ENCODE data around the gene KCNK6. TPM values are rescaled to one million over a fixed set of nuclear protein-coding genes. Genes with fewer than 3 reads are reported as not detected.

The KCNK6 gene
- 4.6 TPM for polyA plus RNA-seq (2013, experiment 1 of 2; ENCODE audit: insufficient read length)
- polyA plus RNA-seq (2013, experiment 2 of 2; ENCODE audit: insufficient read length), result 5.1 TPM

DNA sequence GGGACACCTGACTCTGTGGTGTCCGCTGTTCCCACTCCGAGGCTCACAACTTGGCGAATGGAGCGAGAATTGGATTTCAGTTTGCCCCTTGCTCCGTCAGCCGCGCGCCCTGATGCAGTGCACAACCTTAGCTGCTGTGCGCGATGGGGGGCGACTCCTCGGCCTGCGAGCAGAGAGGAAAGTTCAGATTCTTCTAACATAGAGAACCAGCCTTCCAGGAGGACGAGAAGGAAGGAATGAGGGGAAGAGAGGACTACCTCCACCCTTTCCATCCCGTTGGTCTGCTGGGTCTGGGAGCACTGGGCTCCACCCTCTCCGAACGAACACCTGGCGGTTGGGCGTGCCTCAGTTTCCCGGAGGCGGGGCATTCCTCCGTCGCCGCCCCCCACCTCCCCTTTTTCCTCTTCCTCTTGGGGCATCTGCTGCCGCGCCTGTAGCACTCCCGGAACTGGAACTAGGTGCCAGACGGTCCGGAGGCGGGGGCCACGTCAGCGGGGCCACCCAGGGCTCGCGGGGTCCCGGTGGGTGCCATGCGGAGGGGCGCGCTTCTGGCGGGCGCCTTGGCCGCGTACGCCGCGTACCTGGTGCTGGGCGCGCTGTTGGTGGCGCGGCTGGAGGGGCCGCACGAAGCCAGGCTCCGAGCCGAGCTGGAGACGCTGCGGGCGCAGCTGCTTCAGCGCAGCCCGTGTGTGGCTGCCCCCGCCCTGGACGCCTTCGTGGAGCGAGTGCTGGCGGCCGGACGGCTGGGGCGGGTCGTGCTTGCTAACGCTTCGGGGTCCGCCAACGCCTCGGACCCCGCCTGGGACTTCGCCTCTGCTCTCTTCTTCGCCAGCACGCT, at the start of gene KCNK6:
KCNK6 (plus strand) TSS at position 425 of the 838 bp plus-strand sequence; CDS start at position 531, 106 bp downstream.
- DNase-seq, result peak; percentile 24

DNA sequence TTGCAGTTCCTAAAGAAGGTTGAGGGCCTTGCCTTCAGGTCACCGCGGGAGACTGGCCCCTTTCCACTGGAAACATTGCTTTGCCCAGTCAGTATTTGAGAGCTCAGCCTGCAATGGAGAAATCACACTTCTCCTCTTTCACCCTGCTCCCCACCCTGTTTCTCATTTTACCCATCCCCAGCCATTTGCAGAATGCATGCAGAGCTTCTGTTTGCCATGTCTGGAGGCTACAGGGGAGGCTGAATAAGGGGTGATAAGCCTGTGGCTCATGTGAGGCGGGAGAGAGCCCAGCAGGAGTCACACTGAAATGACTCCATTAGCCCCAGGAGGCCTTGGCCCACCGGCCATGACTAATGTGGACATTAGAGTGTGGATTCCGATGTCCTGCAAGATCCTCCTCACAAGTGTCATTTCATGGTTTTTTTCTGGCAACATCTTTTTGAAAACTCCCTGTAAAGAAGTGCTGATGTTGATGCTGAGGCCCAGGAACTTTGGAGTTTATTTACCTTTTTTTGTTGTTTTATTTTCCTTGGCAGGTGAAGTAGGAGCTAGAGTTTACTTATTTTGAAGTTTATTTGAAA, 49.0 kb upstream of the KCNK6 start:
- DNase-seq, result peak; percentile 79

DNA sequence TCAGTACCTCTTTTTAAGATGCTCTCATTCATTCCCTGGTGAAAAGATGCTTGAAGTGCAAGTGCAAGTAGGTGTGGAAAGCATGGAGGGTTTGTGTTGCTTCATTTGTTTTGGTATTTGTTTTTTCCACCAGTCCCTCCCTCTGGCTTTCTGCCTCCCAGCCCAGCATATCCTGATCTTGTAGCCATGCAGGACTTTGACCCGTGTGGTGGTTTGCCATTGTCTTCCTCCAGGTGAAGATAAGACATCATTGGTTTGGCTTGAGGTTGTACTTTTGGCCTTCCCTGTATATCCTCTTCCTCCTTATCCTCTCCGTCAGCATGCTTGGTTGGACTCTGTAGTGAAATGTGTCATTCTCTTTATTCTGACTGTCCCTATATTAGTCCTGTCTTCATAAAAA, 46.1 kb upstream of the KCNK6 start:
- no peak for DNase-seq

DNA sequence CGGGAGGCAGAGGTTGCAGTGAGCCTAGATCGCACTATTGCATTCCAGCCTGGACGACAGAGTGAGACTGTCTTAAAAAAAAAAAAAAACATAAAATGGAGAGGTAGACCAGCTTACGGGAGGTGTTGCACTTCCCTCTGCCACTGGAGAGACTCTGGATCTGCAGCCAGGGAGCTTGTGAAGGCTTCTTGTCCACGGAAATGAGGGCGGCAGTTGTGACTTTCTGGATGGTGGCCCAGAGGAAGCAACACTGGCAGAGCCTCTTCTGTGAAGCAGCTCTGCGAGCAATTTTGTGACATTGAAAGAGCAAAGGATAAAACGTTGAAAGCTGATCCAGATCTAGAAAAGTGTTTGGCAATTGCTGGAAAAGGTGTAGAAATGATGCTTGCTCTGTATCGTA, 44.9 kb upstream of the KCNK6 start:
- no peak for DNase-seq

DNA sequence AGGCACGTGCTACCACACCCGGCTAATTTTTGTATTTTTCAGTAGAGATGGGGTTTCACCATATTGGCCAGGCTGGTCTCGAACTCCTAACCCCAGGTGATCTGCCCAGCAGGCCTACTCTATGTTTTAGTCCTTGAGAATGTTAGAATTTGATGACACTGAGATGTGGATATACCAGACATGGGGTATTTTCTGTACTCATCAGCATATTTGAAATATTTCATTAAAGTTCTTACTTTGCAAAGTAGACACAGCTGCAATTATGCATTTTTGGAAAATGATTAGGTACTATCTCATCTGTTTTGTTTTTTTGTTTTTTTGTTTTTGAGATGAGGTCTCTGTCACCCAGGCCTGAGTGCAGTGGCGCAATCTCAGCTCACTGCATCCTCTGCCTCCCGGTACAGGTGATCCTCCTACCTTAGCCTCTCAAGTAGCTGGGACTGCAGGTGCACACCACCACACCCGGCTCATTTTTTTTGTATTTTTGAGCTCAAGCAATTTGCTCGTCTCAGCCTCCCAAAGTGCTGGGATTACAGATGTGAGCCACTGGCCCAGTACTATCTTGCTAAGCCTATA, 42.6 kb upstream of the KCNK6 start:
- DNase-seq, result no peak

DNA sequence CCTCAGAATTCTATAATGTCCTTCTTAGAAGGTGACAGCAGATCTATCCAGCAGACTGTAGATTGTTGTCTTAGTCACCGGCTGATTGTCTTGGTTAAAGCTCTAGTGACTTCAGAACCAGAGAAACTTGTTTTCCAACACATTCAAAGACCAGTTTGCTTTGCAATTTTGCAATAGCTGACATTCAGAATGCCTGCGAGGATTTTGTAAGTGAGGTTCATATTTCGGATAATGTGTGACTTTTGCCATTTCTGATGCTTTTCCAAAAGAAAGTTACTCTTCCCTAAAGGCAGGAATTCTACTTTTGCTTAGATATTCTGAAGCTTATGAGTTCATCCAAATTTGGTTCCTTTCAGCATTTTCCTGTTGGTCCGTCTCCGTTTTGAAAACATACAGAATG, 42.1 kb upstream of the KCNK6 start:
- DNase-seq, result no peak

DNA sequence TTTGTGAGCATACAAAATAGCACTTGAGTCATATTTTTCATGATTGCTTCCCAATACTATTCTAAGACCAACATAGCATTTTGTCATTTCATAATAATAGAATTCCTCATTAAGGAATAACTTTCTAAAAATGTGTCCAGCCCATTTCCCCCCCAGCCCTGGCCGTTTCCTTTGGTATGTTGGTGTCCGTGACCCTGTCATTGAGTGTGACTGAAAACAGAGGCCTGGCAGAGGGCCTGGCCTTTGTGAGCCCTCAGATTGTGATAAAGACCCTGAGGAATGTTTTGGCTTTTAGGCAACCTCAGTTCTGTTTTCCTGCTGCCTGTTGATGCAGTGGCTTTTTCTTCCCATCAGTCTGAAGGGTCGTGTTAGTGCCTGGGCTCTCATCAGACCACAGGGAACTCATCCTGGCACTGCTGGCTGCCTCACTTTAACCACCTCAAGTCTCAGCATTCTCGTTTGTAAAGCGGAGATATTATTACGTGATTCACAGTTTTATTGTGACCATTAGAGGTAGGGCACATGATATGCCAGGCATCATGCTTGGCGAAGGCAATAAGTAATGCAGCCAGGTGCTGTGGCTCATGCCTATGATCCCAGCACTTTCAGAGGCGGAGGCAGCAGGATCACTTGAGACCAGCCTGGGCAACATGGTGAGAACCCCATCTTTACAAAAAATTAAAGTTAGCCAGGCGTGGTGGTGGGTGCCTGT, 41.5 kb upstream of the KCNK6 start:
- peak; percentile 91 for DNase-seq

DNA sequence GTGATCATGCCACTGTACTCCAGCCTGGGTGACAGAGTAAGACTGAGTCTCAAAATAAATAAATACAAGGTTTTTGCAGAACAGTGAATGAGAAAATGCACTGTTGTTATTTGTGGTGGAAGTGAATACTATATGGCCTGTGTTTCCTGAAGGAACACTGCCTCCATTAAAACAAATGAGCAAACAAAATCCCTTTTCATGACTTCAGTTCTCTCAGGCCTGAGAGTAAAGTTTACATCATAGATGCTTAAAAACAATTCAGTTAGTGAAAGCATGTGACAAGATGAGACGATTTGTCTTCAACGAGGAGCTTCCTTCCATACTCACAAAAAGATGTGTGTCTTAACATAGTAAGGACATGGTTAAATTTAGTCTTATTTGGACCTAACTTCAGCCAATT, 40.9 kb upstream of the KCNK6 start:
- no peak for DNase-seq

DNA sequence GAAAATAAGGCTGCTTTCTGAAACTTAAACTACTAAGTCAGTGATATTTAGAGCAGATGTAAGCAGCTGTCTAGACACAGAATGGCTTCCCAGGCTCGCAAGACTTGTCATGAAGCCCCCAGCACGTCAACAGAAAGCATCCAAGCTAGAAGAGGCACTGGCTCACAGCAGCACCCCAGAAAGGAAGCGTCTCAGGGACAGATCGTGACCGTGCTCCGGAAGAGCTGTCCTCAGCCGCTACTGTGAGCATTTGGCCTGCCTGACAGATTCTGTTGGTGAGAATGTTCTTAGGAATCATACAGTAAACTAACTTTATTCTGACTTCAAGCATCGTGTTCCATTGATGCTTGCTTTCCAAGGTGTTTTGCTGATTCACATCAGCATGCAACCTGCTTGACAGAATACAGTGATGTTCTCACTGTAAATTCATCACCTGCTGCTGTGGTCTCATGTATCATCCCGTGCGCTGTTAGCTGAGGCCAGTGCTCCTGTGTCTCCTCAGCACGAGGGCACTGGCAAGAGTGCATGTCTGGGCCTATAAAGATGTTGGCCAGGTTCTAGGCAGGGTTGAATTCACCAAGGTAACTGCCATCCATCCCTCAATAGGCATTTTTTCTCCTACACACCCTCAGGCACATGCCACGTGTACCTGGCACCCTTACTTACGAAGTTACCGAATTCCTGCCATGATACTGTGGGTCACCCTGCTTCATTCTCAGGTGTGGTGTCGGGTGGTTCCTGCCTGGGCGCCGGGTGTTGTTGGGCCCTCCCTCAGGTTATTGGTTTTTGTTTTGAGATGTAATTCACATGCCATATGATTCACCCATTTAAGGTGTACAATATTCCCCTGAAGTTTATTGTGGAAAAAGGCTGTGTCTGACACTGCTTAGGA, 39.4 kb upstream of the KCNK6 start:
- DNase-seq, result no peak

DNA sequence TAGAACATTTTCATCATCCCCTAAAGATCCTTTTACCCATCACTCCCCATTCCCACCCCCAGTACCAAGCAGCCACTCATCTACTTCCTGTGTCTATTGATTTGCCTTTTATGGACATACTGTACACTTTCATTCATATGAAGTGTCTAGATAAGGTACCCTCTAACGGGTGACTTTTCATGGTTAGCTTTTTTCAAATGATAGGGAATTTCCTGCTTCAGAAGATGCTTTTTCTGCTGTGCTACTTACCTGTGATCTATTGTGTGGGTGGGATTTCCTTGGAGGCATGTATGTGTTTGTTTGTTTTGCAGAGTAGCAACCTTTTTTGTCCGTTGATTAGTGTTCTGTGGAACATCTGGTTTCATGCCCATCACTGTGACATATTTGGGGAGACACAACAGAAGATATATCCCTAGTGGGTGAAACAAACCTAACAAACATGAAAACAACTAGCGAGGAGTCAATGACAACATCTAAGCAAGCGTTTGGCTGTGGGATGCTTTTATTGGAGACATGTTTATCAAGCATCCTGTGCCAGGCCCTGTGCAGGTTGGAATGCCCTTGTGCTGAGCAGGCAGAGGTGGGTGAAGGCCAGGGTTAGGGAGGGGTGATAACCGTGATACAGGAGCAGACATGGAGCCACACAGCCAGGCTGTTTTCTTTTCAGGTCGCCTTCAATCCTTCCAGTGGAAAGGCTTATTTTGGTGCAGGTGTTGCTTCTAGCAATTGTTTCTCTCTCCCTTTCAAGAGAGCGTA, 37.7 kb upstream of the KCNK6 start:
- DNase-seq, result peak; percentile 39

DNA sequence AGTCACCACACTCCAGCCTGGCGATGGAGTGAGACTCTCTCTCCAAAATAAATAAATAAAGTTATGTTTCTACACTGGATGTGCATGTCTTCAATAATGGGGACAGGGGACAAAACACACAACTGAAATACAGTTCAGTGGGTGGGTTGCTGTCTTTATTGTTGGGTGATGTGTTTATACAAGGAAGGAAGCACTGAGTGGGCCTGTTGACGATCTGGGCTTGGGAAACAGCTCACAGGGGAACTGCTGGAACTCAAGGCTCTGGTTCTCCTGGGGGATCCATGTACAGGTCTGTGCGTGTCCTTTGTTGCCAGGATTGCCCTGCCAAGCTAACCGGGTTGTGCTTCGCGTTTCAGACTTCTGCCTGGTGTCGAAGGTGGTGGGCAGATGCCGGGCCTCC, 36.4 kb upstream of the KCNK6 start:
- DNase-seq, result no peak

DNA sequence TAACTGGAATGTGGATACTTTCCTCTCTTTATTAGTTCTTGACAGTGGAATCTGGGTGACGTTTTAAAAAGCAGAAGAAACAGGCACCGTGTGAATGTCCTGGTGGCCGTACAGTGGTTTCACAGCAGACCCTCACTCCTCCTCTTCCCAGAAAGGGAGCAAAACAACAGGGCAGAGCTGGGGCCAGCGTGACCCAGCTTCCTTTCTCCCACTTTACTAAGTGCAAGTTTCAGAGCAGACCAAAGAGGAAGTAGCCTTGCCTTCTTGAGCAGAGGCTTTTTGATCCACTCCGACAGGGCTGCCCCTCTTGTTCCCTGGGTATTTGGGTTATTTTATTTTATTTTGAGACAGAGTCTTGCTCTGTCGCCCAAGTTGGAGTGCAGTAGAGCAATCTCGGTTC, 35.2 kb upstream of the KCNK6 start:
- DNase-seq, result no peak

DNA sequence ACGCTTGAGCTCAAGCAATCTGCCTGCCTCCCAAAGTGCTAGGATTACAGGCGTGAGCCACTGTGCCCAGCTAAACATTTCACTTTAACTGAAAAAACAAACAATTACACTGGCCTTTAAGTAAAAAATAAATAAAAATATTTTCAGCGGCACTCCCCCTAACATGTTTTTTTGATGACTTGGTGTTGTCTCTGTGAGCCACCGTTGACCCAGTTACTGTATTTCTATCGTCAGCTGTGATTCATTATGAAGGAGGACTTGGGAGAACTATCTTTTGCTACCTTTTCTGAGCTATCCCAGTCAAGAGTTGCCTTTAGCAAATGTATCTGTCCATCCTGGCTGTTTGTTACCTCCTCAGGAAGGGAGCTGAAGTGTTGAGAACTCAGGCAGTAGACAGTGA, 34.1 kb upstream of the KCNK6 start:
- peak; percentile 33 for DNase-seq

DNA sequence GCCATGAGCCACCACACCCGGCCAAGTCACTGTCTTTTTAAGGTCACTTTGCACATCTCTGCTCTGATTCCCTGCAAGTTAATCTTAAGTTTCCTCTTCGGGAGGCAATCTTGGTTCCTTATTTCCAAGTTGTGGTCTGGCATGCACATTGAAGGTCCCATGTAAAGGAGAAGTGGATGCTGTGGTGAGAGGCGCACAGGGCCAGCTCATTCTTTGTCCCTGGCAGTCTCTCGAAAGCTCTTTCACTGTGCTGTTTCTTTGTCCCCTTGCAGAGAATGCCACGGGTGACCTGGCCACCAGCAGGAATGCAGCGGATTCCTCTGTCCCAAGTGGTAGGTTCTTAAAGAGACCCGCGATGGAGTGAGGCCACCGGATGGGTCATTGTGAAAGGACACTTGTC, 32.0 kb upstream of the KCNK6 start:
- DNase-seq, result no peak

DNA sequence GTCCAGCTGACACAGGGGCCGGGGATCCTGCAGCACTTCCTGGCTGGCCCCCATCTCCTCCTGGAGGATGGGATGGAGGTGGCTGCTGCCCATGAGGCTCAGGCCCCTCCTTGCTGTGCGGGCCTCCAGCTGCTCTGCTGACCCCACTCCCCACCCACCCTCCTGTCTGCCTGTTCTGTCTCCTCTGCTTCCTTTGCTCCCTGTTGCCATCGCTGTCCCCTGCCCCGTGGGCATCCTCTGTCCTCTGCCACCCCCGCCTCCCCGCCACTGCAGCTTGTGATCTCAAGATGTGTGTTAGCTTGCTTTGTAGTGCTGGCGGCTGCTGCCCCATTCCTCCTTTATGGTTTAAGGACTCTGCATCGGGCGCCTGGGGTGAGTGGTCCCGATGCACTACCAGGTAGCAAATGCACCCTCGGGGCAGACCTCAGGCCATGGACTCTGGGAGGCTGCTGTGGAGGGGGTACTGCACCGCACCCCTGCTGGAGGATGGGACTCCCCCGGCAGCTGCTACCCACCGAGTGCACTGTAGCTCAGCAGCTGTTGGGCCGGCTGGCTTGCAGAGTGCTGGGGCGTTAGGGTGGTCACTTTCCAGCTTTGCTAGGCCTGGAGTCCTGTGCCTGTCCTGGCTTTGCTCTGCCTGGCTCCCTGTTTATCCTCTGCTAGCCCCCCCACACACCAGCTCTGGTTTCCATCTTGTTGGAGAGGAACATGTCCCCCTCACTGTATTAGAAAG, 31.4 kb upstream of the KCNK6 start:
- DNase-seq, result no peak

DNA sequence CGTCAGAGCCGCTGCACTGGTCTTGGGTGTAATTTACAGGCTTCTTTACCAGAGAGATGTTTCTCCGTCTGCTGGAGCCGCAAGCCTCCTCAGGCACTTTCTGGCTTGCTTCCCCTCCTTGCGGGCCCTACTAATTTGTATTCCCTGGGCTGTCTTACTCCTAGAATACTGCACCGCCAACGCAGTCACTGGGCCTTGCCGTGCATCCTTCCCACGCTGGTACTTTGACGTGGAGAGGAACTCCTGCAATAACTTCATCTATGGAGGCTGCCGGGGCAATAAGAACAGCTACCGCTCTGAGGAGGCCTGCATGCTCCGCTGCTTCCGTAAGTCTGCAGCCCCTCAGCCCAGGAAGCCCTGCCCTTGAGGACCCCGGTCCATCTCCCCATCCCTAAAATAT, 29.7 kb upstream of the KCNK6 start:
- DNase-seq, result no peak

DNA sequence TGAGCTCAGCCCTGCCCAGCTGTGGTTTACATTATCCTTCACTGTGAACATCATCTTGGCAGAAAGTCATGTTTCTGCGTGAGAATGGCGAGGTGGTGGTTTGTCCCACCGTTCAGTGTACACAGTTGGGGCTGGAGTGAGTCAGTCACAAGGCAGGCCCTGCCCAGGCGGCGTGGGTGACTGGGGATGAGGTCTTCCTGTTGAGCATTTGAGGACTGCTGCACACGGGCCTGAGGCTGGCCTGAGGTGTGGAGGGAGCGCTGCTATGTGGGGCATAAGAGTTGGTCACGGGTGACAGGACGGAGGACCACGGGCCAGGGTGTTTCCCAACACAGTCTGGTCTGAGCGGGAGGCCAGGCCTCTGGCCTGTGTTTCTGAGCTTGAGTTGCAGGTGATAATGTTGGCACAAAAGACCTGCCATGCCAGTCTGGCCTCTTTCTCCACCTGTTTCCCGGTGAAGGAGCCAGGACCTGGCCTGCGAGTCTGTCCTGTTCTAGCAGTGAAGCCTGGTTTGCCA, 29.0 kb upstream of the KCNK6 start:
- peak; percentile 94 for DNase-seq

DNA sequence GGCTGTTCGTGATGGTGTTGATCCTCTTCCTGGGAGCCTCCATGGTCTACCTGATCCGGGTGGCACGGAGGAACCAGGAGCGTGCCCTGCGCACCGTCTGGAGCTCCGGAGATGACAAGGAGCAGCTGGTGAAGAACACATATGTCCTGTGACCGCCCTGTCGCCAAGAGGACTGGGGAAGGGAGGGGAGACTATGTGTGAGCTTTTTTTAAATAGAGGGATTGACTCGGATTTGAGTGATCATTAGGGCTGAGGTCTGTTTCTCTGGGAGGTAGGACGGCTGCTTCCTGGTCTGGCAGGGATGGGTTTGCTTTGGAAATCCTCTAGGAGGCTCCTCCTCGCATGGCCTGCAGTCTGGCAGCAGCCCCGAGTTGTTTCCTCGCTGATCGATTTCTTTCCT, 27.8 kb upstream of the KCNK6 start:
- DNase-seq, result no peak

DNA sequence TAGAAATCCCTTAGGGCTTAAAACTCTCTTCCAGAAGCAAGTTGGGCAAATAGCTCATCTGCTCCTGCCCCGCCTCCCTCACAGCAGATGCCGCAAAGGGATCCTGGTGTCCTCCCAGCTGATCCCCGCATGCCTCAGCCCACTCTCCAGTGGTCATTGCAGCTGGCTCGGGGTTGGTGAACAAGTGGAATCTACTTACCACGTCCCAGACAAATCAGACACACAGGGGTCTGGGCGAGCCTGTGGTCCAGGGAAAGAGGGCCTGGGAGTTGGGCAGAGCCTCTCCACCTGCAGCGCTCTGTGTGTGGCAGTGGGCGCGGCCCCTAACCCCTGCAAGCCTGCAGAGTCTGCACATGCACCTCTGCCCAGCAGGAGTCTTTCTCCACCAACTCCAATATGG, 26.4 kb upstream of the KCNK6 start:
- no peak for DNase-seq

DNA sequence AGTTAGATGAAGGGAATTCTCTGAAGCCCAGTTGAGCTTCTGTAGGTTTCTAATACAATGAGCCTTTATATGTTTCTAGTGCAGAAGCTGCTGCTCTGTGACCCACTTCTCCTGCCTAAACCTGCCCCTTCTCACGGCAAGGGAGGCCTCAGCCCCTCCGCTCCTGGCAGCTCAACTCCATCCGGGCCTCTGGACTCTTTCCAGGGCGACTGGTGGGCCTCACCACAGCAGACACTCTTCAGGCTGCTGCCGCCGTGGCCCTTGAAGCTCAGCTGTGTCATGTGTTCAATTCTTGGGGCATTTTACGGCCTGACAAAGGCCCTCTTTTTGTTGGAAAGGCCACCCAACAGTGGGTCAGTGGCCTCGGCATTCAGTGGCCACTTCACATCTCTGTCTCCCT, 25.6 kb upstream of the KCNK6 start:
- no peak for DNase-seq

Measured in fibroblast of skin of scalp (primary cell).